Progenitor cell of endocrine pancreas (in vitro differentiated cells): Measurements from ENCODE around the gene SPON1. TPM values are rescaled to one million over a fixed set of nuclear protein-coding genes. Genes with fewer than 3 reads are reported as not detected.

Experiments
- DNase-seq: peaks from one replicate; pipeline ENCODE4 v3.0.0; 2021; ENCODE audit warnings: low spot score; ENCODE audit not compliant: unreplicated experiment
- H3K27ac Mint-ChIP-seq: 2 replicates; pipeline ENCODE4 v1.8.0; 2021; ENCODE audit warnings: mild to moderate bottlenecking, moderate library complexity, mixed read lengths
- H3K27me3 Mint-ChIP-seq: 2 replicates; pipeline ENCODE4 v1.8.0; 2021; ENCODE audit warnings: mixed read lengths
- H3K36me3 Mint-ChIP-seq: 2 replicates; pipeline ENCODE4 v1.8.0; 2022; ENCODE audit warnings: mixed read lengths; ENCODE audit not compliant: insufficient read depth
- H3K4me1 Mint-ChIP-seq: 2 replicates; pipeline ENCODE4 v1.8.0; 2021; ENCODE audit warnings: low read depth, mixed read lengths
- H3K4me3 Mint-ChIP-seq: 2 replicates; pipeline ENCODE4 v1.8.0; 2021; ENCODE audit warnings: low read depth, mild to moderate bottlenecking, moderate library complexity, mixed read lengths
- H3K9me3 Mint-ChIP-seq: 2 replicates; pipeline ENCODE4 v1.8.0; 2021; ENCODE audit warnings: low read depth, mixed read lengths
- CTCF ChIP-seq: fragments of 200-600 bp; sonication (generic); IDR thresholded peaks from one replicate; pipeline ENCODE4 v1.5.0; 2021; ENCODE audit warnings: antibody characterized with exemption, mild to moderate bottlenecking; ENCODE audit not compliant: unreplicated experiment
- total RNA-seq: library from RNA; stranded (reverse); gene quantifications from 2 replicates; pipeline ENCODE4 v1.2.1, GENCODE V29; 2021

The SPON1 gene
- total RNA-seq, 1 donor from 2014 or later, result 13.7 TPM

- no peak for TF ChIP-seq CTCF
- H3K4me3 Mint-ChIP-seq, result no peak overlapping the region
- H3K4me1 Mint-ChIP-seq, result no peaks in the 10 kb centered on the region
- peaks cover 13% of the 10 kb centered on the region for H3K9me3 Mint-ChIP-seq
- no peak for DNase-seq
- H3K27me3 Mint-ChIP-seq, result peaks cover 3% of the 10 kb centered on the region
- no peak overlapping the region for H3K27ac Mint-ChIP-seq
- H3K36me3 Mint-ChIP-seq, result peaks cover 4% of the 10 kb centered on the region
Measured at GRCh38 chr11:13999704-14000103, 37.2 kb downstream of the SPON1 start.

- no peak overlapping the region for H3K27ac Mint-ChIP-seq
- DNase-seq, result no peak
- peaks cover 3% of the 10 kb centered on the region for H3K27me3 Mint-ChIP-seq
- H3K4me1 Mint-ChIP-seq, result no peaks in the 10 kb centered on the region
- H3K36me3 Mint-ChIP-seq, result peaks cover 4% of the 10 kb centered on the region
- H3K9me3 Mint-ChIP-seq, result peaks cover 13% of the 10 kb centered on the region
- no peak for TF ChIP-seq CTCF
- H3K4me3 Mint-ChIP-seq, result no peak overlapping the region
Measured at GRCh38 chr11:14001597-14001996, 39.1 kb downstream of the SPON1 start.

GRCh38 chr11:14007566-14007965 is 45.0 kb downstream of the SPON1 start:
- Mint-ChIP-seq H3K27me3 (no peaks in the 10 kb centered on the region), H3K9me3 (peaks cover 3% of the 10 kb centered on the region)

GRCh38 chr11:14010665-14011064 is 48.1 kb downstream of the SPON1 start:
- Mint-ChIP-seq H3K4me3 (no peak overlapping the region), H3K27ac (no peak overlapping the region), H3K27me3 (no peaks in the 10 kb centered on the region), H3K9me3 (no peaks in the 10 kb centered on the region), H3K36me3 (no peaks in the 10 kb centered on the region), H3K4me1 (peaks cover 6% of the 10 kb centered on the region)
- DNase-seq, result no peak
- no peak for TF ChIP-seq CTCF

More at GRCh38 chr11:14007566-14007965, 45.0 kb downstream of the SPON1 start:
- H3K36me3 Mint-ChIP-seq, result no peaks in the 10 kb centered on the region
- no peak for DNase-seq
- no peaks in the 10 kb centered on the region for H3K4me1 Mint-ChIP-seq
- H3K4me3 Mint-ChIP-seq, result no peak overlapping the region
- no peak overlapping the region for H3K27ac Mint-ChIP-seq
- no peak for TF ChIP-seq CTCF

- DNase-seq, result no peak
- no peaks in the 10 kb centered on the region for H3K36me3 Mint-ChIP-seq
- no peak overlapping the region for H3K4me3 Mint-ChIP-seq
- peaks cover 12% of the 10 kb centered on the region for H3K4me1 Mint-ChIP-seq
- no peak for TF ChIP-seq CTCF
- no peaks in the 10 kb centered on the region for H3K27me3 Mint-ChIP-seq
- H3K27ac Mint-ChIP-seq, result no peak overlapping the region
- no peaks in the 10 kb centered on the region for H3K9me3 Mint-ChIP-seq
Measured at GRCh38 chr11:14012846-14013245, 50.3 kb downstream of the SPON1 start.
